Transverse colon (tissue), 4 donors: Measurements from ENCODE around the gene OLFM4. TPM values are rescaled to one million over a fixed set of nuclear protein-coding genes. Genes with fewer than 3 reads are reported as not detected.

ENCODE experiments used
- DNase-seq: peaks from one replicate; pipeline ENCODE4 v3.0.0-alpha.2; 2019
- H3K27ac ChIP-seq, 4 donors: fragments of 200-600 bp; sonication (generic); 2 replicates each; pipeline ENCODE4 v1.5.1; 2016 to 2018; ENCODE audit warnings: inconsistent platforms in 4 of 4
- H3K27me3 ChIP-seq: fragments of 200-600 bp; sonication (generic); 2 replicates; pipeline ENCODE4 v1.5.1; 2017; ENCODE audit warnings: inconsistent platforms
- H3K36me3 ChIP-seq, 4 donors: fragments of 200-600 bp; sonication (generic); 2 replicates each; pipeline ENCODE4 v1.5.1; 2017 to 2019; ENCODE audit warnings: inconsistent platforms in 4 of 4
- H3K4me1 ChIP-seq, 4 donors: fragments of 200-600 bp; sonication (generic); 2 replicates each; pipeline ENCODE4 v1.5.1; 2017 to 2020; ENCODE audit warnings: inconsistent platforms in 4 of 4
- H3K4me3 ChIP-seq, 4 donors: fragments of 200-600 bp; sonication (generic); 1 replicate in 1 of 4; 2 replicates in 3 of 4; pipeline versions ENCODE4 v1.5.1 to v1.6.1; 2017 to 2019; ENCODE audit warnings: inconsistent platforms in 4 of 4
- H3K9me3 ChIP-seq, 2 donors: fragments of 200-600 bp; sonication (generic); 2 replicates each; pipeline ENCODE4 v1.5.1; 2017 to 2019; ENCODE audit warnings: inconsistent platforms in 2 of 2
- EP300 ChIP-seq: sonication (generic); formaldehyde crosslinking; IDR thresholded peaks from one replicate; pipeline ENCODE4 v1.6.1; 2017; ENCODE audit warnings: antibody characterized with exemption, low read depth
- POLR2A ChIP-seq: fragments of 450-650 bp; IDR thresholded peaks from one replicate; pipeline ENCODE4 v1.6.1; 2016; ENCODE audit warnings: antibody characterized with exemption, mild to moderate bottlenecking, moderate library complexity
- POLR2AphosphoS5 ChIP-seq, 3 donors: sonication (generic); formaldehyde crosslinking; IDR thresholded peaks; one replicate each; pipeline ENCODE4 v1.6.1; 2016; ENCODE audit warnings: antibody characterized with exemption in 3 of 3
- WGBS, 2 donors: methylation state at CpG; one replicate each; pipeline ENCODE4 v1.1.5; 2018; ENCODE audit warnings: low coverage in 1 of 2; 5-methylcytosine and 5-hydroxymethylcytosine counted together
- in situ Hi-C, 4 donors: fragments of 200-750 bp; cut with MboI; loops; one replicate each; pipeline versions ENCODE4 v1.15.0 to v1.15.1; 2017; ENCODE audit warnings: low sequenced_read_pairs in 3 of 4, low pct_ligation_motif_present in 1 of 4, low pct_unique_long_range_greater_than_20kb in 1 of 4
- intact Hi-C: fragments of 100-400 bp; cut with DNase I; formaldehyde crosslinking; loops from one replicate; pipeline ENCODE4 v1.15.1; 2023; ENCODE audit warnings: low total_unique reads
- total RNA-seq, 4 donors: library from RNA; depleted of rRNA; stranded (reverse); fragments of >200 nt; gene quantifications; one replicate each; pipeline ENCODE4 v1.1.0, GENCODE V29; 2016
- TF ChIP-seq, protein P1 (sequence below), 5 experiments: fragments of 200-600 bp in 3 of 5; fragments of 450-650 bp in 2 of 5; sonication (generic) in 3 of 5; IDR thresholded peaks; 1 replicate in 2 of 5; 2 replicates in 3 of 5; pipeline ENCODE4 v1.5.1; 2016 to 2017; ENCODE audit warnings: antibody characterized with exemption in 5 of 5, inconsistent platforms in 3 of 5, mild to moderate bottlenecking in 2 of 5, moderate library complexity in 1 of 5

Gene OLFM4
- total RNA-seq, 4 donors from 2014 or later: 3.4 to 61.0 (median 51.9) TPM

DNA sequence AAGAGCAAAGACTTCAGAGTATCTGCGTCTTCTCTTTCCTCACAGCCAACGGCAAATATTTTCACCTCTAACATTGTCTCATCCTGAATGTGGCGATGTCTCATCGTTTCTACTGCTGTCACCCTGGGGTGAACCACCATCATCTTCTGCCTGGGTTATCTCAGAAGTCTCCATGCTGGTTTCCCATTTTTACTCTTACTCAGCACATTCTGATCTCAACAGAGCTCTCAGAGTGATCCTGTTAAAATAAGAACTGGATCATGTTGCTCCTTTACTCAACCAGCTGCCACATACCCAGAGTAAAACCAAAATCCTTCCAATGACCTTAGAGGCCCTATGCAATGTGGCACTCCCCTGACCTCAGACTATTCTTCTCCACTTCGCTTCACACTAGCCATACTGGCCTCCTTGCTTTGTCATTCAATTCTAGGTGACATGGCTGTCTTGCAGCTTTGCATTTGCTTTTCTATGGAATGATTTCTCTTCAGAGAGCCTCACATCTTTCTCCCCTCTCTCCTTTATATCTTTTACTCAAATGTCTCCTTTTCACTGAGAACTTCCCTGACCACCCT, 7.8 kb upstream of the OLFM4 start:
- 76 to 93% methylated on average over 4 to 5 of the region's 5 CpGs for WGBS, 2 donors
- Histone ChIP-seq H3K4me3 (no peak overlapping the region), H3K27me3 (no peaks in the 10 kb centered on the region), H3K9me3 (no peaks in the 10 kb centered on the region), H3K36me3 (no peaks in the 10 kb centered on the region), H3K4me1 (peaks cover 0 to 5% (median 1%) of the 10 kb centered on the region in 4 donors), H3K27ac (no peak overlapping the region)
- intact Hi-C loops: no loop called here
- in situ Hi-C loops: no loop called here
- DNase-seq: no peak
- TF ChIP-seq POLR2AphosphoS5 (IDR thresholded peaks at IDR 0.05) (no peak), EP300 (no peak), POLR2A (no peak)
- TF ChIP-seq, protein P1, sequence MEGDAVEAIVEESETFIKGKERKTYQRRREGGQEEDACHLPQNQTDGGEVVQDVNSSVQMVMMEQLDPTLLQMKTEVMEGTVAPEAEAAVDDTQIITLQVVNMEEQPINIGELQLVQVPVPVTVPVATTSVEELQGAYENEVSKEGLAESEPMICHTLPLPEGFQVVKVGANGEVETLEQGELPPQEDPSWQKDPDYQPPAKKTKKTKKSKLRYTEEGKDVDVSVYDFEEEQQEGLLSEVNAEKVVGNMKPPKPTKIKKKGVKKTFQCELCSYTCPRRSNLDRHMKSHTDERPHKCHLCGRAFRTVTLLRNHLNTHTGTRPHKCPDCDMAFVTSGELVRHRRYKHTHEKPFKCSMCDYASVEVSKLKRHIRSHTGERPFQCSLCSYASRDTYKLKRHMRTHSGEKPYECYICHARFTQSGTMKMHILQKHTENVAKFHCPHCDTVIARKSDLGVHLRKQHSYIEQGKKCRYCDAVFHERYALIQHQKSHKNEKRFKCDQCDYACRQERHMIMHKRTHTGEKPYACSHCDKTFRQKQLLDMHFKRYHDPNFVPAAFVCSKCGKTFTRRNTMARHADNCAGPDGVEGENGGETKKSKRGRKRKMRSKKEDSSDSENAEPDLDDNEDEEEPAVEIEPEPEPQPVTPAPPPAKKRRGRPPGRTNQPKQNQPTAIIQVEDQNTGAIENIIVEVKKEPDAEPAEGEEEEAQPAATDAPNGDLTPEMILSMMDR (IDR thresholded peaks at IDR 0.05): no peak

DNA sequence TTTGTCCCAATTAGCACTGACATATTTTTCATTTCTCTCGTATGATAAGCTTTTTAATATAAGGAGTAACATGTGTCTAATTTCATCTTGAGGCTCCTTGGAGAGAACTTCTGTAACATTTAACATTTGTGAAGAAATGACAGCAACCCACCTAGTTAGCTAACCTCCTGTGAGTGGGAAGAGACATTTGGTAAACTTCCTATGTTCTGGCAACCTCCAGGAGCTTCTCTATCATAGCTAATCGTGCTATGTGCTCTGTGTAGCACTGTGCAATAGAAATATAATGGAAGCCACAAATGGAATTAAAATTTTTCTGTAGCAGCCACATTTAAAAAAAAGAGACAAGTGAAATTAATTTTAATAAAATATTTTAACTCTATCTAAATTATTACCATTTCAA, 5.4 kb upstream of the OLFM4 start:
- no peaks in the 10 kb centered on the region for H3K9me3 ChIP-seq
- TF ChIP-seq POLR2A: no peak
- no peak for TF ChIP-seq POLR2AphosphoS5 (IDR thresholded peaks at IDR 0.05)
- no peak for TF ChIP-seq EP300
- TF ChIP-seq, protein P1 (IDR thresholded peaks at IDR 0.05): no peak
- in situ Hi-C loops (no loop called here), intact Hi-C loops (no loop called here)
- H3K36me3 ChIP-seq: no peaks in the 10 kb centered on the region
- 50 to 66% methylated on average over 1 to 2 of the region's 2 CpGs for WGBS, 2 donors
- no peak for DNase-seq
- H3K27ac ChIP-seq: no peak overlapping the region
- H3K27me3 ChIP-seq: no peaks in the 10 kb centered on the region
- no peak overlapping the region for H3K4me3 ChIP-seq
- peaks cover 0 to 5% (median 0%) of the 10 kb centered on the region in 4 donors for H3K4me1 ChIP-seq

DNA sequence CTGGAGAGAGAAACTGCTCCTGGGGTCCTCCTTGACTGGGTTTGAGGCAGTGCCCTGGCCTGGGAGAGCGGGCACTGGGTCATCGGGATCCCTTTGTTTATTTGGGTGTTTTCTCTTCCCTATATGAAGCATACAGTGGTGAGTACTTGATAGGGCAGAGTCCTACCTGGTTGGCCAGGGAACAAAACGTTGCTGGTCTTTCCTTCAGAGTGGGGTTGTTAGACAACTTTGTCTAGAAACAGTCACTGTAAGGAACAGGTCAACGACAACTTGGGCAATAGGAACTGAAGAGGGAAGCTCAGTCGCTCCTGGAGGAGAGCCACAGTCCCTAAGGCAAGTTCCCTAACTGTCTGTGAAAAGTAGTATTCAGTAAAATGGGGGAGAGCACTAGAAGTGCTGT, 550 bp upstream of the OLFM4 start:
- TF ChIP-seq POLR2AphosphoS5 (IDR thresholded peaks at IDR 0.05) (no peak), EP300 (no peak), POLR2A (no peak)
- TF ChIP-seq, protein P1 (IDR thresholded peaks at IDR 0.05): no peak
- intact Hi-C loops (loop anchor here (5.0 kb wide), 1 partner anchor 931 kb away; no protein-coding TSS in a partner anchor), in situ Hi-C loops (no loop called here)
- Histone ChIP-seq H3K27me3 (no peaks in the 10 kb centered on the region), H3K9me3 (no peaks in the 10 kb centered on the region), H3K27ac (peak overlapping the region in 2 of 4 donors; percentile 10 to 17), H3K4me1 (no peaks in the 10 kb centered on the region), H3K4me3 (no peak overlapping the region), H3K36me3 (no peaks in the 10 kb centered on the region)
- 45 to 64% methylated on average over 2 to 4 of the region's 5 CpGs for WGBS, 2 donors
- no peak for DNase-seq

- TF ChIP-seq POLR2A (no peak), POLR2AphosphoS5 (IDR thresholded peaks at IDR 0.05) (no peak), EP300 (no peak)
- TF ChIP-seq, protein P1 (IDR thresholded peaks at IDR 0.05): no peak
- no peak for DNase-seq
- Histone ChIP-seq H3K4me1 (no peaks in the 10 kb centered on the region), H3K9me3 (no peaks in the 10 kb centered on the region), H3K36me3 (no peaks in the 10 kb centered on the region), H3K27ac (no peak overlapping the region), H3K27me3 (no peaks in the 10 kb centered on the region), H3K4me3 (no peak overlapping the region)
- 0 to 17% methylated on average over 1 of the region's 1 CpG for WGBS, 2 donors
- in situ Hi-C loops: no loop called here
- intact Hi-C loops: no loop called here
These were observed 4.2 kb downstream of the OLFM4 start for GRCh38 chr13:53032849-53033248.
